Stimulated activated CD4-positive, alpha-beta T cell treated with anti-CD3 and anti-CD28 coated beads, TNF-alpha, amount 100 ng/mL, for 24 hours (primary cell): Measurements from ENCODE around the gene SPDYE2B.
"Not testable (repeated sequence)": the region's sequence is repeated elsewhere in the genome, so short reads cannot be mapped to it uniquely, and the experiment has no call there.

ENCODE experiments used
- DNase-seq, 3 experiments: peaks; one replicate each; pipeline ENCODE4 v3.0.0-alpha.2; 2020; ENCODE audit warnings: low read depth in 3 of 3

The SPDYE2B gene

GRCh38 chr7:102698962-102699750, 49.0 kb downstream of the SPDYE2B start:
- not testable (repeated sequence) for DNase-seq
